ENCODE data around the gene C15orf62.

The C15orf62 gene

DNA sequence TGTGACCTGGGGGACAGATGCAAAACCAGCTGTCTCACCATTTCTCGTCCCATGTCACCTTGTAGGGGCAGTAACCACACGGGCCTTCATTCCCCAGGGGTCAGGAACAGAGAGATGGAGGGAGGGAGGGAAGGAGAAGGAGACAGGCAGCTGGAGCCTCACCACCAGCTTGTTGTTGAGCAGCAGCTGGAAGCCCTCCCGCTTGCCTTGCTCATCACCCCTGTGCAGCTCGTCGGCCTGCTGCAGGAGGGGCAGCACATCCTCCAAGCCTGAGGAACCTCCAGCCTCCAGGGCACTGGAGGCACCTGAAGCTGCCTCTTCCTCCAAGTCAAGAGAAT lies 25.0 kb upstream of the C15orf62 start:
- no peak for TF ChIP-seq CTCF (IDR thresholded peaks at IDR 0.05; ENCODE audit: control extremely low read depth, extremely low read depth, low read depth, missing control alignments)
- DNase-seq (ENCODE audit: extremely low spot score), result no peak
- ChIA-PET CTCF (interaction anchor here (1.0 to 4.9 kb wide), 6 partner anchors 8 to 114 kb away, joined by 3 to 32 read pairs (median 4); partner anchors contain the start of gene GCHFR), POLR2A (no interaction called here)

- POLR2A ChIA-PET, result interaction anchor here (0.7 kb wide), 1 partner anchor 111 kb away, joined by 4 read pairs; no protein-coding TSS in a partner anchor
- CTCF ChIA-PET, result interaction anchor here (0.7 to 4.9 kb wide), 9 partner anchors 14 to 180 kb away, joined by 3 to 32 read pairs (median 4); partner anchors contain the start of genes C15orf62 and GCHFR
- no peak for DNase-seq (ENCODE audit: extremely low spot score)
- TF ChIP-seq CTCF (IDR thresholded peaks at IDR 0.05; ENCODE audit: control extremely low read depth, extremely low read depth, low read depth, missing control alignments), result no peak
Observed at GRCh38 chr15:40746916-40747418, 22.8 kb upstream of the C15orf62 start.

DNA sequence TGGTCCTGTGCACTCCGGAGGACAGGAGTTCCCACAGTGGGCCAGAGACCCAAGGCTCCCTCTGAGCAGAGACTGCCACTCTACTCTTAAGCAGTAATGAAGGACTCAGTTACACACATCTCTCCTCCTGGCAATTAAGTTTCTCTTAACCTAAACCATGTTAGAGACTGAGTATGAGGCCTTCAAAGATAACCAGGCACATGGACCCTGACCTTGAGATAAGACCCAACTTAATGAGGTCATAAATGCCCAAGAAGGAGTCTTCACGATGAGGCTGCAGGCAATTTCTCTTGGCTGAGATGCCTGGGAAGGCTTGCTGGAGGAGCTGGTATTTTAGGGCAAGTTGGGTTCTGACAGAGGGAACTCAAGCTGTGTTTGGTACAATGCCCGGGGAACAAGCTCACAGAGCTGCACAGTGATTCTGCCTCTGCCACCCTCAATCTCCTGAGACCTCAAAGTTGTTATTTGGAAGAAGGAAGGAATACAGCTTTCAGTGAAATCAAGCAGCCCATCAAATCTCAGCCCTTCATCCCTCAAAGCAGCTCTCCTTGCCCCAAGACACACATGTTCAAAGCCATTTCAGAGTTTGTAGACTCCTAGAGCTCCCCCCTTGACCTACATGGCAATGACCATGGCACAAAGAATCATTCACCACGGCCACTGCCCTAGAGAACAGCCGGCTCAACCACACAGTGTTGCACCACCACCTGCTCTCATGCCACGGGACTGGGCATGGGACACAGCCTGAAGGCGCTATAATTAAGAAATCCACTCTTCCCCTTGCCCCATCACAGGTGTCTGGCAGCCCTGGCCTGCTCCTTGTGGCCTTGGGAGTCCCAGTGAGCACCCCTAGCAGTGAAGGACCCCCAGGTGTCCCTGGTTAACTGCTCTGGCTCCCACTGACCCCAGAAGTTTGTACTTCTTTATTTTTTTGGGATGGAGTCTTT lies 21.8 kb upstream of the C15orf62 start:
- ChIA-PET CTCF (interaction anchor here (0.7 to 4.9 kb wide), 7 partner anchors 15 to 40 kb away, joined by 3 to 32 read pairs (median 4); partner anchors contain the start of gene GCHFR), POLR2A (no interaction called here)
- TF ChIP-seq CTCF (IDR thresholded peaks at IDR 0.05; ENCODE audit: control extremely low read depth, extremely low read depth, low read depth, missing control alignments), result no peak
- DNase-seq (ENCODE audit: extremely low spot score), result no peak

DNA sequence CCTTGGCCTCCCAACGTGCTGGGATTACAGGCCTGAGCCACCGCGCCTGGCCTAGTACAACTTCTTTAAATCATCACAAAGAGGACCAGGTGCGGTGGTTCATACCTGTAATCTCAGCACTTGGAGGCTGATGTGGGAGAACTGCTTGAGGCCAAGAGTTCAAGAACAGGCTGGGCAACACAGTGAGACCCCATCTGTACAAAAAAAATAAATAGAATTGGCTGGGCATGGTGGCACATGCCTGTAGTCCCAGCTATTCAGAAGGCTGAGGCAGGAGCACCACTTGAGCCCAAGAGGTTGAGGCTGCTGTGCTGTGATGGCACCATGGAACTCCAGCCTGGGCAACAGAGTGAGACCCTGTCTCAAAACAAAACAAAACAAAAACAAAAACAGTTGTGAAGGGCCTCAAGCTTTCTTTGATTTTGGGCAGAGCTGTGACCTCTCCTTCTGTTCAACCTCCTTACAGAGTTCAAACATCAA lies 20.6 kb upstream of the C15orf62 start:
- ChIA-PET POLR2A (interaction anchor here (1.1 kb wide), 1 partner anchor 48 kb away, joined by 3 read pairs; no protein-coding TSS in a partner anchor), CTCF (interaction anchor here (3.0 kb wide), 1 partner anchor 10 kb away, joined by 11 read pairs; no protein-coding TSS in a partner anchor)
- TF ChIP-seq CTCF (IDR thresholded peaks at IDR 0.05; ENCODE audit: control extremely low read depth, extremely low read depth, low read depth, missing control alignments), result no peak
- DNase-seq (ENCODE audit: extremely low spot score), result no peak

DNA sequence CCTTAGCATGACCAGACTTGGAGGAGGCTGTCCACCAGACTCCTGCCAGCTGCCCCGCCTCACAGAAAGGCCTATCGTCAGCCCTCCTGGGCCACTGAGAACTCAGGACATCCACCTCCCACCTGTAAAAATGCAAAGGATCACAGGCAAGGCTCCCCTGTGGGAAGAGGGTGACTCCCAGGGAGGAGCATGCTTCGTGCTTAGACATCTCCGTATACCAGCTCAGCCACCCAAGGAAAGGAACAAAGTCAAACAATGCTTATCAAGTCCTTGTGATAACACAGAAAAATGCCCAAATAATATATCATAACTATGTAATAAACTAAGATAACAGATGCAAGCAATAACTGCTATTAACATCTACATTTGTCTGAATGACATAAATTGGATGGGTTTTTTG lies 18.9 kb upstream of the C15orf62 start:
- ChIA-PET CTCF (interaction anchor here (1.2 to 3.0 kb wide), 4 partner anchors 11 to 143 kb away, joined by 3 to 11 read pairs (median 6); partner anchors contain the start of genes GCHFR and VPS18), POLR2A (no interaction called here)
- TF ChIP-seq CTCF (IDR thresholded peaks at IDR 0.05; ENCODE audit: control extremely low read depth, extremely low read depth, low read depth, missing control alignments), result no peak

DNA sequence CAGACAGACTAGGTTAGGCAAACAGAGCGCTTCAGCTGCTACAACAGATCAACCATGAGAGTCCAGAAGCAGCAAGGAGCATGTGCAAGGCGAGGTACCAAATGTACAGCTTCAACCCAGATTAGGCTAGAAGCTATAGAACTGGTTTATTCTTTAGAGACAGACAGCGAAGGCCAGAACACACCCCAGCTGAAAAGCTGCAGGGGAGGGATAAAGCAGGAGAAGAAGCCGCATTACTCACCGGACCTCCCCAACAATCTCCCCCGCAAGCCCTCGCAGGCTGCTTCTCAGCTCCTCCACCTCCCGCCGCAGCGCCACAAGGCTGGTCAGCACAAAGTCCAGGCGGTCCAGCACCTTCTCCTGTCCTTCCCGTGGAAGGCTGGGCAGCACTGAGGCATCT lies 18.0 kb upstream of the C15orf62 start:
- POLR2A ChIA-PET, result no interaction called here
- no peak for DNase-seq (ENCODE audit: extremely low spot score)
- TF ChIP-seq CTCF (IDR thresholded peaks at IDR 0.05; ENCODE audit: control extremely low read depth, extremely low read depth, low read depth, missing control alignments), result no peak
- CTCF ChIA-PET, result interaction anchor here (1.2 to 3.0 kb wide), 6 partner anchors 12 to 143 kb away, joined by 3 to 11 read pairs (median 6); partner anchors contain the start of genes GCHFR and VPS18

More for the DNA sequence above, 18.9 kb upstream of the C15orf62 start:
- no peak for DNase-seq (ENCODE audit: extremely low spot score)
